K562 (cell line): ENCODE results near the gene SKIDA1. TPM values are rescaled to one million over a fixed set of nuclear protein-coding genes. Genes with fewer than 3 reads are reported as not detected.

Source experiments
- ATF1 ChIP-seq, 2 experiments: fragments of 450-650 bp in 1 of 2; IDR thresholded peaks; 2 replicates each; pipeline ENCODE4 v1.6.1; 2016; ENCODE audit warnings: missing compliant biosample characterization in 1 of 2, missing genetic modification characterization in 1 of 2
- CREB3L1 ChIP-seq: fragments of 450-650 bp; IDR thresholded peaks from 2 replicates; pipeline ENCODE4 v1.6.1; 2014; ENCODE audit warnings: low read depth, mild to moderate bottlenecking, moderate library complexity, borderline replicate concordance
- ILK ChIP-seq: fragments of 450-650 bp; IDR thresholded peaks from 2 replicates; pipeline ENCODE4 v1.6.1; 2016; ENCODE audit warnings: missing genetic modification characterization, low read depth, mild to moderate bottlenecking, missing compliant biosample characterization, moderate library complexity, borderline replicate concordance
- MEF2D ChIP-seq: conservative IDR thresholded peaks from 2 replicates; pipeline ENCODE4 v1.6.1; 2016; ENCODE audit warnings: low read depth, missing genetic modification characterization, missing compliant biosample characterization
- NCOA6 ChIP-seq: fragments of 450-650 bp; IDR thresholded peaks from 2 replicates; pipeline ENCODE4 v1.6.1; 2017; ENCODE audit warnings: mild to moderate bottlenecking
- PCBP1 ChIP-seq: fragments of 200-400 bp; formaldehyde crosslinking; IDR thresholded peaks from 2 replicates; pipeline ENCODE4 v1.6.1; 2018; ENCODE audit warnings: mild to moderate bottlenecking, low read depth, low read length; ENCODE audit not compliant: poor library complexity, severe bottlenecking
- SP1 ChIP-seq: sonication (generic); formaldehyde crosslinking; IDR thresholded peaks from 2 replicates; pipeline ENCODE4 v1.8.1; 2022; ENCODE audit warnings: mild to moderate bottlenecking, missing genetic modification reagents
- SRSF3 ChIP-seq: fragments of 200-400 bp; formaldehyde crosslinking; IDR thresholded peaks from 2 replicates; pipeline ENCODE4 v1.6.1; 2016; ENCODE audit warnings: mild to moderate bottlenecking, low read length, moderate library complexity; ENCODE audit not compliant: insufficient read depth
- VEZF1 ChIP-seq: fragments of 200-800 bp; sonication (Bioruptor generic); IDR thresholded peaks from 2 replicates; pipeline ENCODE4 v1.6.1; 2017; ENCODE audit warnings: missing genetic modification characterization, missing compliant biosample characterization
- ZBTB12 ChIP-seq: fragments of 250-450 bp; sonication (Bioruptor Pico); IDR thresholded peaks from 2 replicates; pipeline ENCODE4 v1.4.0; 2020
- ZFP36 ChIP-seq: fragments of 150-350 bp; IDR thresholded peaks from 2 replicates; pipeline ENCODE4 v1.6.1; 2018; ENCODE audit warnings: low read length, low read depth; ENCODE audit not compliant: partially characterized antibody
- ZNF24 ChIP-seq: fragments of 450-650 bp; IDR thresholded peaks from 2 replicates; pipeline ENCODE4 v1.6.1; 2016
- ZNF449 ChIP-seq: fragments of 250-450 bp; sonication (Bioruptor Pico); IDR thresholded peaks from 2 replicates; pipeline ENCODE4 v1.8.0; 2022; ENCODE audit warnings: moderate library complexity, mild to moderate bottlenecking, inconsistent platforms
- polyA plus RNA-seq, 8 experiments: library from polyadenylated mRNA; depleted of rRNA in 4 of 8; stranded (reverse) in 5 of 8; unstranded in 3 of 8; fragments of >200 nt; fragmentation: Nextera tagmentation in 2 of 8; fragmentation: Illumina TruSeq in 1 of 8; extraction: Ambion mirVana in 2 of 8; extraction: Trizol in 1 of 8; gene quantifications; 2 replicates each; pipeline versions ENCODE4 v1.2.1 to v1.2.3, GENCODE V29; 2011 to 2014; ENCODE audit warnings: inconsistent platforms in 1 of 8, missing spikeins in 1 of 8
- total RNA-seq, 7 experiments: library from RNA; depleted of rRNA in 6 of 7; stranded (reverse); fragments of >200 nt in 6 of 7; fragmentation: Illumina TruSeq in 2 of 7; extraction: Trizol in 2 of 7; gene quantifications; 2 replicates each; pipeline versions ENCODE4 v1.2.1 to v1.2.3, GENCODE V29; 2011 to 2021; ENCODE audit warnings: low replicate concordance in 1 of 7
- TF ChIP-seq, protein P1 (sequence below): fragments of 450-650 bp; formaldehyde crosslinking; IDR thresholded peaks from 2 replicates; pipeline ENCODE4 v1.4.0; 2020; ENCODE audit warnings: mild to moderate bottlenecking
- TF ChIP-seq, protein P2 (sequence below): fragments of 450-650 bp; formaldehyde crosslinking; IDR thresholded peaks from 2 replicates; pipeline ENCODE4 v1.4.0; 2022; ENCODE audit warnings: mild to moderate bottlenecking, moderate library complexity
- TF ChIP-seq, protein P3 (sequence below): sonication (generic); formaldehyde crosslinking; IDR thresholded peaks from 2 replicates; pipeline ENCODE4 v1.8.0; 2022; ENCODE audit warnings: mild to moderate bottlenecking, missing genetic modification reagents

SKIDA1 gene
- total and polyA plus RNA-seq, 9 of the 15 experiments (the other 6 are each of a cell fraction or from before 2014, with no cell fraction given): 0.05 to 1.1 (median 0.42) TPM

DNA sequence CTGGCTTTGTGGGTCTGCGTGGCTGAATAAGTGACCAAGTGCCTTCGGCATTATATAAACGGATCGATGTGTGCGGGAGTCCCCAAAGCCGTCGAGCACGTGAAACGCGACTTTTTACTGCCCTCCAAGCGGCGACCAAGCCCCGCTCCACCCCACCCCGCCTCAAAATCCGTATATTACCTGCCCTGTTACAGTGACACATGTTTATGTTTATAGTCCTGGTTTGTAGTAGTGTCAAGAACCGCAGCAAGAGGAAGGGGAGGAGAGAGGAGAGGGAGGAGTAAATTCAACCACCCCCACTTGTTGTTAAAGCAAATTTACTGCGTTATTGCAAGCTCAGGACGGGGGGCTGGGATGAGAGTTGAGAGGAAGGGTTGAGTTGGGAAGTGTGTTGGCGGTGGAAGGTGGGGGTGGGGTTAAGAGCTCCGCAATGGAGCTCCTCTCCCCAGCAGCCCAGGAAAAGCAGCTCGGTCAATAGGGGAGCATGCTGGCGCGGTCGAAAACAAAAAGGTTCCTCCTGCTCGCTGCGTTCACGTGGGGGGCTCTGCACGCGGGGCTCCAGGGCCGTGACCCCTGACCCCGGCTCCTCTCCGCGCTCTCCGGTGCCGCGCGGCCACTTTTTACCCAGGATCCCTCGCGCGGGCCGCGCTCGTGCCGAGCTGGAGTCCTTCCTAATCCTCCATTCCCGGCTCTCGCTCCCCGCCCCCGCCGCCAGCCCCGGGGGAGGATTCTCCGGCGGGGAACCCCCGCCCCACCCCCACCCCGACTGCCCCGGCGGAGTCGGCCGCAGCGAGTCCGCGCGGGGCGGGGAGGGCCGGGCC is at the start of gene SKIDA1 (continued):
- TF ChIP-seq VEZF1 (CRISPR knock-in tag) (peak; percentile 94), SRSF3 (no peak), ZFP36 (peak; percentile 3), PCBP1 (peak; percentile 72), NCOA6 (no peak), MEF2D (tag) (0 out of 2 replicates have a peak, but pooled peaks have one; percentile 38), CREB3L1 (peak; percentile 87; the same call in 1 of the 2 replicates), ATF1 (CRISPR knock-in tag; IDR thresholded peaks at IDR 0.05) (no peak), ATF1 (tag; IDR thresholded peaks at IDR 0.05) (peak; percentile 68), ZBTB12 (CRISPR knock-in tag) (0 out of 2 replicates have a peak, but pooled peaks have one; percentile 17), ZNF24 (0 out of 2 replicates have a peak, but pooled peaks have one; percentile 8), SP1 (peak; percentile 71; the same call in 1 of the 2 replicates), ILK (no peak), ZNF449 (CRISPR knock-in tag) (no peak)
- TF ChIP-seq, protein P1, sequence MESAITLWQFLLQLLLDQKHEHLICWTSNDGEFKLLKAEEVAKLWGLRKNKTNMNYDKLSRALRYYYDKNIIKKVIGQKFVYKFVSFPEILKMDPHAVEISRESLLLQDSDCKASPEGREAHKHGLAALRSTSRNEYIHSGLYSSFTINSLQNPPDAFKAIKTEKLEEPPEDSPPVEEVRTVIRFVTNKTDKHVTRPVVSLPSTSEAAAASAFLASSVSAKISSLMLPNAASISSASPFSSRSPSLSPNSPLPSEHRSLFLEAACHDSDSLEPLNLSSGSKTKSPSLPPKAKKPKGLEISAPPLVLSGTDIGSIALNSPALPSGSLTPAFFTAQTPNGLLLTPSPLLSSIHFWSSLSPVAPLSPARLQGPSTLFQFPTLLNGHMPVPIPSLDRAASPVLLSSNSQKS: no peak
- TF ChIP-seq, protein P2, sequence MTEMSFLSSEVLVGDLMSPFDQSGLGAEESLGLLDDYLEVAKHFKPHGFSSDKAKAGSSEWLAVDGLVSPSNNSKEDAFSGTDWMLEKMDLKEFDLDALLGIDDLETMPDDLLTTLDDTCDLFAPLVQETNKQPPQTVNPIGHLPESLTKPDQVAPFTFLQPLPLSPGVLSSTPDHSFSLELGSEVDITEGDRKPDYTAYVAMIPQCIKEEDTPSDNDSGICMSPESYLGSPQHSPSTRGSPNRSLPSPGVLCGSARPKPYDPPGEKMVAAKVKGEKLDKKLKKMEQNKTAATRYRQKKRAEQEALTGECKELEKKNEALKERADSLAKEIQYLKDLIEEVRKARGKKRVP: no peak
- TF ChIP-seq, protein P3, sequence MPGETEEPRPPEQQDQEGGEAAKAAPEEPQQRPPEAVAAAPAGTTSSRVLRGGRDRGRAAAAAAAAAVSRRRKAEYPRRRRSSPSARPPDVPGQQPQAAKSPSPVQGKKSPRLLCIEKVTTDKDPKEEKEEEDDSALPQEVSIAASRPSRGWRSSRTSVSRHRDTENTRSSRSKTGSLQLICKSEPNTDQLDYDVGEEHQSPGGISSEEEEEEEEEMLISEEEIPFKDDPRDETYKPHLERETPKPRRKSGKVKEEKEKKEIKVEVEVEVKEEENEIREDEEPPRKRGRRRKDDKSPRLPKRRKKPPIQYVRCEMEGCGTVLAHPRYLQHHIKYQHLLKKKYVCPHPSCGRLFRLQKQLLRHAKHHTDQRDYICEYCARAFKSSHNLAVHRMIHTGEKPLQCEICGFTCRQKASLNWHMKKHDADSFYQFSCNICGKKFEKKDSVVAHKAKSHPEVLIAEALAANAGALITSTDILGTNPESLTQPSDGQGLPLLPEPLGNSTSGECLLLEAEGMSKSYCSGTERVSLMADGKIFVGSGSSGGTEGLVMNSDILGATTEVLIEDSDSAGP (CRISPR knock-in tag): no peak
